NCI-H1092 treated with DMSO at 0.1 percent for 48 hours (cell line): ENCODE data around the gene EEIG1.

Source experiments
- DNase-seq: peaks from one replicate; lab custom pipeline; 2025; lab: John Stamatoyannopoulos, UW

Gene EEIG1

GRCh38 chr9:127941062-127941960 is 39.5 kb downstream of the EEIG1 start:
- no peak for DNase-seq

- no peak for DNase-seq
Measured at GRCh38 chr9:127940593-127940992, 40.2 kb downstream of the EEIG1 start.

GRCh38 chr9:127938298-127938690 is 42.5 kb downstream of the EEIG1 start:
- DNase-seq, result no peak

GRCh38 chr9:127937388-127938297 is 43.1 kb downstream of the EEIG1 start, which contains the start of gene DPM2:
Gene DPM2 (minus strand): TSS chr9:127937854. CDS start chr9:127937820, 34 bp downstream.
- peak; percentile 57 for DNase-seq

GRCh38 chr9:127937056-127937387 is 43.8 kb downstream of the EEIG1 start:
- no peak for DNase-seq

GRCh38 chr9:127936347-127936852 is 44.4 kb downstream of the EEIG1 start:
- no peak for DNase-seq

GRCh38 chr9:127935765-127936221 is 45.0 kb downstream of the EEIG1 start:
- no peak for DNase-seq

GRCh38 chr9:127934986-127935385 is 45.8 kb downstream of the EEIG1 start:
- no peak for DNase-seq

GRCh38 chr9:127934248-127934647 is 46.5 kb downstream of the EEIG1 start:
- DNase-seq, result no peak

- no peak for DNase-seq
Measured at GRCh38 chr9:127931092-127931881, 49.5 kb downstream of the EEIG1 start.
